B cell (primary cell): Measurements from ENCODE around the gene PIP4K2A. TPM values are rescaled to one million over a fixed set of nuclear protein-coding genes. Genes with fewer than 3 reads are reported as not detected.

Source experiments
- ATAC-seq: fragments of 200-7000 bp; cut with Tn5 transposase; one replicate; pipeline ENCODE4 v1.10.0; 2021; ENCODE audit warnings: low read depth, mild to moderate bottlenecking, moderate number of reproducible peaks, moderate library complexity
- CTCF ChIA-PET: fragments of 350-600 bp; sonication (Branson Sonifier 250); formaldehyde crosslinking; loops from one replicate; lab custom pipeline; 2021; ENCODE audit warnings: antibody characterized with exemption, inconsistent platforms; lab: Charles Lee
- POLR2A ChIA-PET: fragments of 350-600 bp; sonication (Branson Sonifier 250); formaldehyde crosslinking; loops from one replicate; lab custom pipeline; 2021; ENCODE audit warnings: antibody characterized with exemption; lab: Charles Lee
- DNase-seq: peaks from one replicate; pipeline ENCODE4 v3.0.0; 2013
- H2AFZ ChIP-seq: 2 replicates; pipeline ENCODE4 v1.6.1; 2012; ENCODE audit warnings: mild to moderate bottlenecking, low read depth, low read length; ENCODE audit not compliant: insufficient read depth, poor library complexity, severe bottlenecking
- H3K27ac ChIP-seq, 2 donors: 1 replicate in 1 of 2; 2 replicates in 1 of 2; pipeline ENCODE4 v1.5.1; 2012 to 2013; ENCODE audit warnings: low read length in 2 of 2, mild to moderate bottlenecking in 2 of 2, moderate library complexity in 1 of 2
- H3K27me3 ChIP-seq, 4 experiments: fragments of 200-600 bp in 1 of 4; sonication (generic) in 1 of 4; replicated peaks in 1 of 4; 1 replicate in 2 of 4; 2 replicates in 2 of 4; pipeline versions ENCODE4 v1.6.1 to v1.7.0; 2013 to 2016; ENCODE audit warnings: low read length in 3 of 4, mild to moderate bottlenecking in 2 of 4, mixed read lengths in 1 of 4, moderate library complexity in 1 of 4; ENCODE audit not compliant: insufficient read depth in 4 of 4, control insufficient read depth in 3 of 4; ENCODE audit errors: control extremely low read depth in 1 of 4
- H3K36me3 ChIP-seq, 2 experiments: replicated peaks in 1 of 2; 1 replicate in 1 of 2; 2 replicates in 1 of 2; pipeline versions ENCODE4 v1.6.1 to v1.7.1; 2013; ENCODE audit warnings: low read length in 1 of 2; ENCODE audit not compliant: insufficient read depth in 2 of 2, control insufficient read depth in 1 of 2; ENCODE audit errors: control extremely low read depth in 1 of 2, extremely low read depth in 1 of 2
- H3K4me1 ChIP-seq, 2 donors: fragments of 200-600 bp in 1 of 2; sonication (generic) in 1 of 2; 1 replicate in 1 of 2; 2 replicates in 1 of 2; pipeline versions ENCODE4 v1.5.1 to v1.6.1; 2013 to 2017; ENCODE audit warnings: low read length in 2 of 2; ENCODE audit not compliant: control insufficient read depth in 2 of 2, insufficient read depth in 2 of 2
- H3K4me2 ChIP-seq: replicated peaks from 2 replicates; pipeline ENCODE3; 2012; ENCODE audit warnings: mild to moderate bottlenecking, low read depth, low read length; ENCODE audit not compliant: poor library complexity, severe bottlenecking
- H3K4me3 ChIP-seq, 5 experiments: fragments of 200-600 bp in 1 of 5; sonication (generic) in 1 of 5; 1 replicate in 3 of 5; 2 replicates in 2 of 5; pipeline versions ENCODE4 v1.5.1 to v1.7.0; 2011 to 2016; ENCODE audit warnings: low read length in 4 of 5, mild to moderate bottlenecking in 4 of 5, low read depth in 2 of 5, control low read depth in 1 of 5, moderate library complexity in 1 of 5; ENCODE audit not compliant: insufficient read depth in 1 of 5; ENCODE audit errors: control extremely low read depth in 1 of 5, extremely low read depth in 1 of 5
- H3K79me2 ChIP-seq: fragments of 200-600 bp; sonication (generic); one replicate; pipeline ENCODE4 v1.6.0; 2016; ENCODE audit warnings: low read length; ENCODE audit not compliant: control insufficient read depth, insufficient read depth
- H3K9ac ChIP-seq: fragments of 200-600 bp; sonication (generic); 2 replicates; pipeline ENCODE4 v1.6.1; 2017; ENCODE audit warnings: mild to moderate bottlenecking, low read length, moderate library complexity
- H3K9me3 ChIP-seq, 3 donors: one replicate each; pipeline versions ENCODE4 v1.6.1 to v1.7.1; 2013; ENCODE audit warnings: low read length in 2 of 3; ENCODE audit not compliant: control insufficient read depth in 2 of 3, insufficient read depth in 1 of 3; ENCODE audit errors: control extremely low read depth in 1 of 3
- H4K20me1 ChIP-seq: 2 replicates; pipeline ENCODE4 v1.6.0; 2012; ENCODE audit warnings: mild to moderate bottlenecking, low read length; ENCODE audit not compliant: insufficient read depth, control insufficient read depth, poor library complexity, severe bottlenecking
- H3K27ac Mint-ChIP-seq: one replicate; pipeline ENCODE4 v1.8.0; 2021; ENCODE audit warnings: mixed read lengths
- H3K27me3 Mint-ChIP-seq: one replicate; pipeline ENCODE4 v1.8.0; 2021; ENCODE audit warnings: mixed read lengths
- H3K4me1 Mint-ChIP-seq: one replicate; pipeline ENCODE4 v1.8.0; 2021; ENCODE audit warnings: mixed read lengths
- H3K4me3 Mint-ChIP-seq: one replicate; pipeline ENCODE4 v1.8.0; 2021; ENCODE audit warnings: mixed read lengths
- H3K9me3 Mint-ChIP-seq: one replicate; pipeline ENCODE4 v1.8.0; 2022; ENCODE audit warnings: mixed read lengths; ENCODE audit not compliant: insufficient read depth
- EZH2 ChIP-seq: IDR thresholded peaks from 2 replicates; pipeline ENCODE4 v1.6.1; 2012; ENCODE audit warnings: borderline replicate concordance, low read depth, mild to moderate bottlenecking, moderate library complexity, low read length; ENCODE audit not compliant: insufficient read depth, poor library complexity, severe bottlenecking
- WGBS: methylation state at CpG from one replicate; pipeline ENCODE4 v1.1.5; 2013; ENCODE audit warnings: missing lambda C conversion rate; ENCODE audit not compliant: insufficient coverage; 5-methylcytosine and 5-hydroxymethylcytosine counted together
- intact Hi-C: fragments of 100-400 bp; cut with micrococcal nuclease; formaldehyde crosslinking; loops from one replicate; pipeline ENCODE4 v1.10.0; 2022
- polyA plus RNA-seq: library from polyadenylated mRNA; depleted of rRNA; stranded (reverse); fragments of >200 nt; gene quantifications from 2 replicates; pipeline ENCODE4 v1.2.3, GENCODE V29; 2012
- total RNA-seq, 2 donors: library from RNA; stranded (reverse); fragments of 120-200 nt in 1 of 2; gene quantifications; 1 replicate in 1 of 2; 2 replicates in 1 of 2; pipeline versions ENCODE4 v1.2.3 to v1.2.4, GENCODE V29; 2013 to 2022
- TF ChIP-seq, protein P1 (sequence below): fragments of 200-600 bp; IDR thresholded peaks from one replicate; pipeline ENCODE4 v1.8.0; 2022; ENCODE audit warnings: antibody characterized with exemption, mild to moderate bottlenecking

PIP4K2A gene
- total and polyA plus RNA-seq, 2 donors (not counting 1 experiment from before 2014, with no cell fraction given), result 21.8 to 103 TPM

DNA sequence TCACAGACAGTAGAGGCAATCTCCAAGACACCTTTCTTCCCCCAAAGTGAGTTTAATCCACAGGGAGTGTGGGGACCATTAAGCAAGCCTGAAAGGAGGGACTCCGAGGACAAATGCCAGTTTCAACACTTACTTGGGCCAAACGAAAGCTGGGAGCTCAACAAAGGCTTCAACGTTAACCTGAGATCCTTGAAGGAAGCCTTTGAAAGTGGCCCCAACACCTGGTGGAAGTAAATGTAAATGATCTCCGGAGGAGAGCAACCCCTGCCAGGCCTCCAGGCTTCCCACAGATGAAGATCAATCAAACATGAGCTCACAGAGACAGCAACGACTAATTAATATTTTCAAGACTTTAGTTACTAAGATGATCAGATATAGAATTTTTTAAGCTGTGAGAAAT is 103.8 kb downstream of the PIP4K2A start:
- DNase-seq (no peak), ATAC-seq (no peak)
- peak overlapping the region; percentile 13 for H3K9ac ChIP-seq
- ChIA-PET CTCF (interaction anchor here (1.2 to 2.8 kb wide), 9 partner anchors 10 to 378 kb away, joined by 3 to 9 read pairs (median 5); no protein-coding TSS in a partner anchor), POLR2A (interaction anchor here (0.7 to 1.4 kb wide), 2 partner anchors 13 to 20 kb away, joined by 3 to 7 read pairs; no protein-coding TSS in a partner anchor)
- H3K9me3 Mint-ChIP-seq, result peaks cover 5% of the 10 kb centered on the region
- H3K9me3 ChIP-seq, result peaks cover 0 to 9% (median 0%) of the 10 kb centered on the region in 3 donors
- H3K4me2 ChIP-seq, result peak overlapping the region; percentile 72
- peaks cover 90% of the 10 kb centered on the region for H3K79me2 ChIP-seq
- H3K4me3 Mint-ChIP-seq, result peak overlapping the region; percentile 59
- H3K27me3 Mint-ChIP-seq, result no peaks in the 10 kb centered on the region
- H3K27ac ChIP-seq, result peak overlapping the region; percentile 67 to 87
- H3K4me1 Mint-ChIP-seq, result peaks cover 91% of the 10 kb centered on the region
- no peaks in the 10 kb centered on the region for H4K20me1 ChIP-seq
- peaks cover 96 to 97% of the 10 kb centered on the region in 2 donors for H3K4me1 ChIP-seq
- H3K27ac Mint-ChIP-seq, result peak overlapping the region; percentile 92
- H3K36me3 ChIP-seq, result peaks cover 0 to 26% of the 10 kb centered on the region in 2 experiments
- 100% methylated on average over 3 of the region's 5 CpGs for WGBS
- TF ChIP-seq EZH2, result no peak
- TF ChIP-seq, protein P1, sequence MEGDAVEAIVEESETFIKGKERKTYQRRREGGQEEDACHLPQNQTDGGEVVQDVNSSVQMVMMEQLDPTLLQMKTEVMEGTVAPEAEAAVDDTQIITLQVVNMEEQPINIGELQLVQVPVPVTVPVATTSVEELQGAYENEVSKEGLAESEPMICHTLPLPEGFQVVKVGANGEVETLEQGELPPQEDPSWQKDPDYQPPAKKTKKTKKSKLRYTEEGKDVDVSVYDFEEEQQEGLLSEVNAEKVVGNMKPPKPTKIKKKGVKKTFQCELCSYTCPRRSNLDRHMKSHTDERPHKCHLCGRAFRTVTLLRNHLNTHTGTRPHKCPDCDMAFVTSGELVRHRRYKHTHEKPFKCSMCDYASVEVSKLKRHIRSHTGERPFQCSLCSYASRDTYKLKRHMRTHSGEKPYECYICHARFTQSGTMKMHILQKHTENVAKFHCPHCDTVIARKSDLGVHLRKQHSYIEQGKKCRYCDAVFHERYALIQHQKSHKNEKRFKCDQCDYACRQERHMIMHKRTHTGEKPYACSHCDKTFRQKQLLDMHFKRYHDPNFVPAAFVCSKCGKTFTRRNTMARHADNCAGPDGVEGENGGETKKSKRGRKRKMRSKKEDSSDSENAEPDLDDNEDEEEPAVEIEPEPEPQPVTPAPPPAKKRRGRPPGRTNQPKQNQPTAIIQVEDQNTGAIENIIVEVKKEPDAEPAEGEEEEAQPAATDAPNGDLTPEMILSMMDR, result no peak
- intact Hi-C loops, result no loop called here
- H2AFZ ChIP-seq, result no peak overlapping the region
- H3K27me3 ChIP-seq, result no peaks in the 10 kb centered on the region
- H3K4me3 ChIP-seq, result peak overlapping the region in 1 of 5 experiments; percentile 54
